Progenitor cell of endocrine pancreas (in vitro differentiated cells): ENCODE measurements around the gene GSTCD. TPM values are rescaled to one million over a fixed set of nuclear protein-coding genes. Genes with fewer than 3 reads are reported as not detected.
"Not testable (repeated sequence)": the region's sequence is repeated elsewhere in the genome, so short reads cannot be mapped to it uniquely, and the experiment has no call there.

Experiments
- DNase-seq: peaks from one replicate; pipeline ENCODE4 v3.0.0; 2021; ENCODE audit warnings: low spot score; ENCODE audit not compliant: unreplicated experiment
- H3K27ac Mint-ChIP-seq: 2 replicates; pipeline ENCODE4 v1.8.0; 2021; ENCODE audit warnings: mild to moderate bottlenecking, moderate library complexity, mixed read lengths
- H3K27me3 Mint-ChIP-seq: 2 replicates; pipeline ENCODE4 v1.8.0; 2021; ENCODE audit warnings: mixed read lengths
- H3K36me3 Mint-ChIP-seq: 2 replicates; pipeline ENCODE4 v1.8.0; 2022; ENCODE audit warnings: mixed read lengths; ENCODE audit not compliant: insufficient read depth
- H3K4me1 Mint-ChIP-seq: 2 replicates; pipeline ENCODE4 v1.8.0; 2021; ENCODE audit warnings: low read depth, mixed read lengths
- H3K4me3 Mint-ChIP-seq: 2 replicates; pipeline ENCODE4 v1.8.0; 2021; ENCODE audit warnings: low read depth, mild to moderate bottlenecking, moderate library complexity, mixed read lengths
- H3K9me3 Mint-ChIP-seq: 2 replicates; pipeline ENCODE4 v1.8.0; 2021; ENCODE audit warnings: low read depth, mixed read lengths
- CTCF ChIP-seq: fragments of 200-600 bp; sonication (generic); IDR thresholded peaks from one replicate; pipeline ENCODE4 v1.5.0; 2021; ENCODE audit warnings: antibody characterized with exemption, mild to moderate bottlenecking; ENCODE audit not compliant: unreplicated experiment
- total RNA-seq: library from RNA; stranded (reverse); gene quantifications from 2 replicates; pipeline ENCODE4 v1.2.1, GENCODE V29; 2021

Gene GSTCD
- total RNA-seq, 1 donor from 2014 or later: 26.3 TPM

GRCh38 chr4:105715692-105716278, 7.2 kb downstream of the GSTCD start:
- TF ChIP-seq CTCF: peak; percentile 63
- DNase-seq: no peak

GRCh38 chr4:105719204-105719603, 10.6 kb downstream of the GSTCD start:
- Mint-ChIP-seq H3K9me3 (no peaks in the 10 kb centered on the region), H3K27ac (no peak overlapping the region), H3K4me3 (no peak overlapping the region), H3K27me3 (no peaks in the 10 kb centered on the region), H3K4me1 (no peaks in the 10 kb centered on the region), H3K36me3 (no peaks in the 10 kb centered on the region)
- DNase-seq: no peak
- no peak for TF ChIP-seq CTCF

More at GRCh38 chr4:105715692-105716278, 7.2 kb downstream of the GSTCD start:
- Mint-ChIP-seq H3K4me3 (no peak overlapping the region), H3K36me3 (no peaks in the 10 kb centered on the region), H3K27ac (no peak overlapping the region), H3K4me1 (peaks cover 17% of the 10 kb centered on the region), H3K9me3 (no peaks in the 10 kb centered on the region), H3K27me3 (no peaks in the 10 kb centered on the region)

GRCh38 chr4:105725623-105726022, 17.0 kb downstream of the GSTCD start:
- Mint-ChIP-seq H3K27ac (no peak overlapping the region), H3K4me3 (no peak overlapping the region), H3K4me1 (no peaks in the 10 kb centered on the region), H3K9me3 (peaks cover 13% of the 10 kb centered on the region), H3K27me3 (no peaks in the 10 kb centered on the region), H3K36me3 (peaks cover 27% of the 10 kb centered on the region)
- no peak for DNase-seq
- no peak for TF ChIP-seq CTCF

- not testable (repeated sequence) for H3K4me3 Mint-ChIP-seq, DNase-seq, H3K27me3 Mint-ChIP-seq, H3K4me1 Mint-ChIP-seq, H3K27ac Mint-ChIP-seq
- Mint-ChIP-seq H3K36me3 (peaks cover 60% of the 10 kb centered on the region), H3K9me3 (peaks cover 41% of the 10 kb centered on the region)
Measured at GRCh38 chr4:105729895-105730294, 21.3 kb downstream of the GSTCD start.

- H3K9me3 Mint-ChIP-seq: peaks cover 49% of the 10 kb centered on the region
- not testable (repeated sequence) for DNase-seq, H3K27ac Mint-ChIP-seq, H3K27me3 Mint-ChIP-seq, H3K4me1 Mint-ChIP-seq, H3K4me3 Mint-ChIP-seq
- peaks cover 76% of the 10 kb centered on the region for H3K36me3 Mint-ChIP-seq
Measured at GRCh38 chr4:105735217-105735616, 26.6 kb downstream of the GSTCD start.

GRCh38 chr4:105741548-105741947, 33.0 kb downstream of the GSTCD start:
- Mint-ChIP-seq H3K4me3 (no peak overlapping the region), H3K9me3 (peaks cover 18% of the 10 kb centered on the region), H3K4me1 (no peaks in the 10 kb centered on the region), H3K27me3 (no peaks in the 10 kb centered on the region), H3K36me3 (peaks cover 31% of the 10 kb centered on the region), H3K27ac (no peak overlapping the region)
- no peak for DNase-seq
- no peak for TF ChIP-seq CTCF
